Activated CD8-positive, alpha-beta memory T cell treated with anti-CD3 and anti-CD28 coated beads, Interleukin-2, amount 50 U/mL, for 4 hours (primary cell): ENCODE measurements around the gene FIGN.

Source experiments
- DNase-seq: peaks from one replicate; pipeline ENCODE4 v3.0.0-alpha.2; 2020

Gene FIGN

DNA sequence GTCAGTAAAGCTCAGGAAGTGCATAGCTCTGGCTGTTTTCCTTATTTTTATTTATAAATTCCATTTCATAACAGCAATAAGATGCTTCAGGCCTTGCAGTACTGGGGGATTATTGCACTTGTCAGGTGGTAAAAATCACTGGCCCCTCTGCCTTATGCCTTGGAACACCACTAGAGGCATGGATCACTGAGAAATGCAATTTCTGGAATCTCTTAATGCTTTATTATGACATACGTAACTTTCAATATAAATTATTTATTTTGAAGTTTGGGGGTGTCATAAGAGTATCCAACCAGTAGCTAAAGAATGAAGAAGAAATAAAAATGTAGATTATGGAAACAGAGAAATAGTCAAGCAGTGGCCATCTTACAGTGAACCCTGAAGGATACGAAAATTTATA, 183.1 kb downstream of the FIGN start:
- no peak for DNase-seq

DNA sequence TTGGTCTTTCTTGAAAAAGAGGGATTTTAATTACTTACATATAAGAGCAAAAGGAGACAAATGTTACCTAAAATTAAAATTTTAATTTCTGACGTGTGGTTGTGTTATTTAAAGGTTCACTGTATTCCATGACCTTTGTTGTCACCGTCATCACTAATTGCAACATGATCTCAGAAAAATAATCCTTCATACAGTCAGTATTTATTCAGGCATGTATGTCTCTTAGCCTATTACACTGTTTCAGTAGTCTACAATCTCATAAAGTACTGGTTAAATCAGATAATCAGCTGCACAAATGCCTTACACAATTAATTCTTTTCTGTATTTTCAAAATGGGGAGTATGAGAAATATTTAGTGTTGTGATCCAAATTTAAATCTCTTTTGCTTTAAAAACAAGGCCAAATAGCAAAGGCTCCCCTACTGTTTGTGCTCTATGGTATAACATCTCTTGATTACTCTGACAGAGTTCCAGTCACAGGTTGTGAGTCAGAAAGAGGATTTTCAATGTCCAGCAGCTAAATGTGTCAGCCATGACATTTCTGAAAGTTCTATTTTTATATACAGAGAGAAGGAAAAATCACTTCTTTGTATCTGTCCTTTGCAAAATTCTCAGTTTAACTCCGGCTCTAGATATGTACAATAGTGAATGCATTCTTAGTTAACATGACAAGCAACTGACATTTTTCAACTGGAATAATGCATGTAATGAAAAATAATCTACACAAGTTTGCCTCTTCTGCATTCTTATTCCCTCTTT, 184.0 kb downstream of the FIGN start:
- no peak for DNase-seq

DNA sequence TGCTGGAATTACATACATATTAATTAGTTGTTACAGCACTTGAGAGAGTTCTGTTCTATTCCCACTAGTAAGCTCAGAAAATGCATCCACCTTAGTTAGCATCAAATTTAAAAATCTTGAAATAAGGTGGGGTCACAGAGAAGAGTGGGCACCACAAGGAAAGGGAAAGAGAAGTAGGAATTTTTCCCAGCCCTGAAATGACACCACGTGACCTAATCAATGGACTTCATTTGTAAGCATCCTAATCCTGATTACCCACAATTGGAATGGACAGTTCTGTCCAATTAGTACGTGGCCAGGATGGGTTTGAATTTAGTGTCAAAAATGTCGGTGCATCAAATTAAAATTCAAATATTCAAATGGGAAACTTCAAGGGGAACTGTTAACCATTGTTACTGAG, 186.8 kb downstream of the FIGN start:
- DNase-seq, result no peak
